Gastrocnemius medialis (tissue), 4 donors: ENCODE data around the gene NRXN2.

ENCODE experiments used
- CTCF ChIP-seq, 5 experiments: fragments of 450-650 bp in 3 of 5; fragments of 200-600 bp in 2 of 5; sonication (generic) in 2 of 5; IDR thresholded peaks in 4 of 5; conservative IDR thresholded peaks in 1 of 5; 1 replicate in 4 of 5; 2 replicates in 1 of 5; pipeline ENCODE4 v1.5.1; 2016 to 2019; ENCODE audit warnings: antibody characterized with exemption in 5 of 5, mild to moderate bottlenecking in 3 of 5, moderate library complexity in 3 of 5
- POLR2A ChIP-seq, 2 donors: fragments of 450-650 bp; IDR thresholded peaks; one replicate each; pipeline ENCODE4 v1.6.1; 2017; ENCODE audit warnings: antibody characterized with exemption in 2 of 2, mild to moderate bottlenecking in 2 of 2, moderate library complexity in 2 of 2

- TF ChIP-seq CTCF (IDR thresholded peaks at IDR 0.05 in 4 of 5, conservative IDR thresholded peaks at IDR 0.05 in 1 of 5) (no peak), POLR2A (IDR thresholded peaks at IDR 0.05) (no peak)
These were observed 73.7 kb downstream of the NRXN2 start for GRCh38 chr11:64649291-64649697.
